KOPT-K1 (cell line): ENCODE data around the gene FBXO36.

Experiments used
- H3K27ac ChIP-seq: fragments of 200-600 bp; sonication (generic); 2 replicates; pipeline ENCODE4 v1.5.1; 2016; ENCODE audit warnings: antibody characterized with exemption, mild to moderate bottlenecking, low read depth, low read length; ENCODE audit not compliant: poor library complexity, severe bottlenecking
- H3K36me3 ChIP-seq: fragments of 200-600 bp; sonication (generic); 2 replicates; pipeline ENCODE4 v1.5.1; 2017; ENCODE audit warnings: antibody characterized with exemption, mild to moderate bottlenecking, low read length, moderate library complexity; ENCODE audit not compliant: insufficient read depth
- H3K9me3 ChIP-seq: fragments of 200-600 bp; sonication (generic); 2 replicates; pipeline ENCODE4 v1.5.1; 2017; ENCODE audit warnings: antibody characterized with exemption, low read length, mild to moderate bottlenecking; ENCODE audit not compliant: insufficient read depth, poor library complexity, severe bottlenecking

FBXO36 gene

GRCh38 chr2:229922449-229923386, at the start of gene FBXO36:
Gene FBXO36, plus strand, starts transcription at chr2:229922503. Its CDS starts 11 bp downstream, at chr2:229922514.
- H3K27ac ChIP-seq = peak within 1 kb of the TSS; percentile 99
- no peaks in the 10 kb centered on the region for H3K9me3 ChIP-seq
- peaks cover 7% of the 10 kb centered on the region for H3K36me3 ChIP-seq

- no peaks in the 10 kb centered on the region for H3K9me3 ChIP-seq
- H3K27ac ChIP-seq = no peak overlapping the region
- peaks cover 81% of the 10 kb centered on the region for H3K36me3 ChIP-seq
Measured at GRCh38 chr2:229873123-229873581, 49.2 kb upstream of the FBXO36 start.

GRCh38 chr2:229874647-229875046, 47.7 kb upstream of the FBXO36 start:
- H3K27ac ChIP-seq = no peak overlapping the region
- no peaks in the 10 kb centered on the region for H3K9me3 ChIP-seq
- peaks cover 79% of the 10 kb centered on the region for H3K36me3 ChIP-seq

GRCh38 chr2:229875549-229875948, 46.8 kb upstream of the FBXO36 start:
- Histone ChIP-seq H3K36me3 (peaks cover 79% of the 10 kb centered on the region), H3K9me3 (no peaks in the 10 kb centered on the region), H3K27ac (no peak overlapping the region)

DNA sequence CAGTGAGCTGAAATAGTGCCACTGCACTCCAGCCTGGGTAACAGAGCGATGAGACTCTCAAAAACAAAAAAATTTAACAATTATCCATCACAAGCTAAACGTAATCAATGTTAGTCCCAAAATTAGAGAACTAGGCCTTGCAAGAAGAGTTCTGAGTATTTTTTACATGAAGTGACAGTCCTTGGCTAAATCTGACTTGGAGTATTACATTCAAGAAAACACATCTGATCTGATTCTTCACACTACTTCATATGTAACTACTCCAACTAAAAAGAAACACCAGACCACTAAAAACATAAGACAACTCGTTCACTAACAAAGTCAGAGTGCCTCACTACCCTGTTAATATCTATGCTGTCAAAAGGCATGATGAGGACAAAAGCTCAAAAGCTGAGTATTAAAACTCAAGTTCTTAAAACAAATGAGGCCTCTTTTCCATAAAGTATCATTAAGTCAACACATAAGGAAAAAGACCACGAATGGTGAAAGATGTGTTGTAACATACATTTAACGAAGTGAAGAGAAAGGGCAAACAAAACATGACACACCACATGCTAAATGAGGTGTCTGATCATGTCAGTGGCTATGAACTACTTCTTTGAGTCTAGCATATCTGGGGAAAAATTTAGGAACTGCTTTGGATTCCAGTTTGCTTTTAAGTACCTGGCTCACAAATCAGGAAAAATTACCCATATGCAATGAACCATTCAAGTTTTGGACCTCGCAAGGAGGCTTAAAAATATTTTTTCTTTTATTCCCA, 42.9 kb upstream of the FBXO36 start:
- H3K27ac ChIP-seq = no peak overlapping the region
- H3K9me3 ChIP-seq = no peaks in the 10 kb centered on the region
- H3K36me3 ChIP-seq = peaks cover 60% of the 10 kb centered on the region

GRCh38 chr2:229880892-229881586, 41.3 kb upstream of the FBXO36 start:
- peaks cover 62% of the 10 kb centered on the region for H3K36me3 ChIP-seq
- no peaks in the 10 kb centered on the region for H3K9me3 ChIP-seq
- no peak overlapping the region for H3K27ac ChIP-seq

DNA sequence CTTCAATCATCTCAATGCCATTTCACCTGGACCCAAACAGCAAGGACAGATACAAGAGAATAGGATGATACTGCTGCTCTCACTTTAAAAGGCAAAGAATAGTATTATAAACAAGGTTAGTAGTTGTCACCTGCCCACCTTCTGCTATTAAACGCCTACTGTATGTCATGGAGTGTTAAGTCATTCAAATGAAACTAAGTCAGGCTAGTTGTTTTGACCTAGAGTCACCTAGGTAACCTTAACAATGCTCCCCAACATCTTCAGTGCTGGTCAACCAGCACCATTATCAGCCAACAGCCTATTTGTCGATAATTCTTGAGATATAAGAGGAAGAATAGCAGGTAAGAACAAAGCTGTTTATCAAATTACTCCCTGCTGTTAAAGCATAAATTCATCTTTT, 39.7 kb upstream of the FBXO36 start:
- Histone ChIP-seq H3K36me3 (peaks cover 48% of the 10 kb centered on the region), H3K27ac (no peak overlapping the region), H3K9me3 (no peaks in the 10 kb centered on the region)

DNA sequence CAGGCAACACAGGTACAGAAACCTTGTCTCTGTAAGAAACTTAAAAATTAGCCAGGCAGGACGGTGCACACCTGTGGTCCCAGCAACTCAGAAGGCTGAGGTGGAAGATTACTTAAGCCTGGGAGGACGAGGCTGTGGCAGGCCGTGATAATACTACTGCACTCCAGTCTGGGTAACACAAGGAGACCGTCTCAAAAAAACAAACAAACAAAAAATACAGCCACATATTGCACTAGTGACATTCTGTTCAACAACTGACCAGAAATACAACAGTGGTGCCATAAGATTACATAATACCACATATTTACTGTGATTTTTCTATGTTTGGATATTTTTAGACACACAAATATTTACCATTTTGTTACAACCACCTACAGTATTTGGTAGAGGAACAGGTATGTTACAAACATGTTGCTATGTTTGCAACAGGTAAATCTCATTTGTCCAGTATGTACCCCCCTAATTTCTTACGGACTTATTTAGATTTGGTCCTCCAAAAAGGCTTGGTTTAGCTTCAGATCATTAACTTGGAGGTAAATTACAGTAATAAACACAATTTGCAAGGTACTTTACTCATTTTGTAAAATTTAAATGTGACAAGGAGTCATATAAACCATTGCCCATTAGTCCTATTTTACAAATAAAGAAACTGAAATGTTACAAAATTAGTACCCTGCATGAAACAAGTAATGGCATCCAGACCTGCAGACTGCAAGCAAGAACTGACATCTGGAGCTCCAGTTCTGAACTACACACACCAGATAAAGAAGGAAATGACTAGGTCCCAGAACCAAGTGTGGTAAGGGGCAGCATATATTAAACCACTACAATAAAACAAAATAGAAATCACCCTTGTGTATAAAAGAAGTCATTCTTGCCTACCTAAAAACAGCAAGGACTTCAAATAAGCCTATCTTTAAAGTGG, 37.3 kb upstream of the FBXO36 start:
- H3K9me3 ChIP-seq = no peaks in the 10 kb centered on the region
- H3K36me3 ChIP-seq = peaks cover 27% of the 10 kb centered on the region
- no peak overlapping the region for H3K27ac ChIP-seq

DNA sequence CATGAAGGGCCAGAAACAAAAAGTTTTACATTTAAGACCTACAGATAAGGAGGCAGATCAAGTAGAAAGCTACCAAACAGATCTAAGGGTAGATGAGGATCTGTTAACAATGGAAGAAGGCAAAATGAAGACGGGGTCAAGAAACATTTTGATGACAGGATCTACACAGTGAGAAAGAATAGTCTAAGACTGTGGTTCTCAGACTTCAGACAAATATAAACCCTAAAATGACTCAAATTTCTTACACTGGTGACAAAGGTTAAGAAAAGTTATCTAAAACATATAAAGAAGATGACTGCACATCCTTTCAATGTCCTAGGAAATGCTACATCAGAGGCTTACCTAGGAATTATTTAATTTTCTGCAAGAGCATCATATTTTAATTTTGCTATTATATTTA, 34.9 kb upstream of the FBXO36 start:
- H3K36me3 ChIP-seq = peaks cover 32% of the 10 kb centered on the region

DNA sequence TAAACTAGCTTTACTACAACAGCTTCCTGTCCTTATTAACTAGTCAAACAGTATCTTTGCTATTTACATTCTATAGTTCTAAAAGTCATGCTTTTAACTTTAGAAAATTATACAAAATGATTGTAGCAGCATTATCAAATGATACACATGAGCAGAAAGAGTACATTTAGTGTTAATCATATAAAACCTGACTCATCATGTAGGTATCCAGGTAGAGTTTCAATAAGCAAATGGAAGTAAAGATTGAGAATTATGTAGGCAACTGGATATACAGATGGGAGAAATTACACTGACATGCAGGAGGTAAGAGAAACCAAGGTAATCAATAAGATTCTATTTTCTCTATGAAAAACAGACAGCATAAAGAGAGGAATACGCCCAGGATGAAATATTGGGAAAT, 34.3 kb upstream of the FBXO36 start:
- Histone ChIP-seq H3K36me3 (peaks cover 32% of the 10 kb centered on the region), H3K27ac (no peak overlapping the region)

More for the DNA sequence above, 34.9 kb upstream of the FBXO36 start:
- Histone ChIP-seq H3K27ac (no peak overlapping the region), H3K9me3 (no peaks in the 10 kb centered on the region)

DNA sequence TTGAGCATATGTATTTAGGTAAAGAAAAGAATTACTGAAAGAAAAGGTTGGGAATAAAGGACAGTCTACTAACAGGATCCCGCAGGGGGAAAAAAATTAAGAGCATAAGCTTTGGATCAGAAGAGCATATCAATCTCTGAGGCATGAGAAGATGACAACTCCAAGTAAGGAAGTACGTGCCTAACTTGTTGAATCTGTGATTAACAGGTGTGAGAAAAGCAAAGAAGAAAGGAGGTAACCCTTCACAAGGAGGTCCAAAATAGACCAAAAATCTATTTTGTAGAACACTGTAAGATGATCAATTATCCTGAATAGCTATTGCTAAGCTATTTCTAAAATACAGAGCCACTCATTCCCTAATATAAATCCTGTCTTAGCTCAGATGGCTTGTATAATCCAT, 33.3 kb upstream of the FBXO36 start:
- H3K36me3 ChIP-seq = peaks cover 33% of the 10 kb centered on the region
- H3K9me3 ChIP-seq = no peaks in the 10 kb centered on the region
- H3K27ac ChIP-seq = no peak overlapping the region

More for the DNA sequence above, 34.3 kb upstream of the FBXO36 start:
- H3K9me3 ChIP-seq = no peaks in the 10 kb centered on the region

DNA sequence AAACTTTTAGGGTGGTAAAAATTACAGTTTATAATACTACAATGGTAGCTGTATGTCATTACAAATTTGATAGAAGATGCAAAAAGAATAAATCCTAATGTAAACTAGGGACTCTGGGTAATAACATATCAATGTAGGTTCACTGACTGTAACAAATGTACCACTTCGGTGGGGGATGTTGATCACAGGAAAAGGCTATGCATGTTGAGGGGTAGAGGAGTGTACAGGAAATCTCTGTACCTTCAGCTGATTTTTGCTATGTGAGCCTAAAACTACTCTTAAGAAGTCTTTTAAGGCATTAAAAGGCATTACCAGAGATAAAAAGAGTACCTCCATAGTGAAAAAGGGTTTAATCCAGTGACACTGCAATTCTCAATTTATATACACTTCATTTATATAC, 25.4 kb upstream of the FBXO36 start:
- no peaks in the 10 kb centered on the region for H3K9me3 ChIP-seq
- no peak overlapping the region for H3K27ac ChIP-seq
- peaks cover 35% of the 10 kb centered on the region for H3K36me3 ChIP-seq

DNA sequence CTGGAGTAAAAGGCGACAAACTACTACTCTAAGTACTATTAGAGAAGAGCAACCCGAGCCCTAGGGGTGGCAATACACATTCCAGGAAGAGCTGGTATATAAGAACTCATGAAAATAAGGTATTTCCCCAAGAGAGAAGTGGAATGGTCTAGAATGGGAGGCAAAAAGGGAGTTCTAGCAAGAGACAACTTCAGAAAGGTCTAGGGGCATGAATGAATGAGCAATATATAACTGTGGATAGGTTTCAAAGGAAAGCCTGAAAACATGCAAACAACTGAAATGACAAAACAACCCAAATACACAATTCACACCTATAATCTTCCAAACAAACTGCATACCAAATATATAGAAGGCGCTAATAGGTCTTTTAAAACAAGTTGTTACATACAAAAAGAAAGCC, 22.7 kb upstream of the FBXO36 start:
- H3K27ac ChIP-seq = no peak overlapping the region
- H3K36me3 ChIP-seq = peaks cover 51% of the 10 kb centered on the region
- H3K9me3 ChIP-seq = no peaks in the 10 kb centered on the region

GRCh38 chr2:229900012-229900411, 22.3 kb upstream of the FBXO36 start:
- Histone ChIP-seq H3K9me3 (no peaks in the 10 kb centered on the region), H3K27ac (no peak overlapping the region), H3K36me3 (peaks cover 54% of the 10 kb centered on the region)
